ENCODE measurements around the gene C1QTNF8. TPM values are rescaled to one million over a fixed set of nuclear protein-coding genes. Genes with fewer than 3 reads are reported as not detected.

C1QTNF8 gene
- total RNA-seq, 4 donors from 2014 or later, result not detected

- peaks cover 0 to 61% of the 10 kb centered on the region in 2 donors for H3K27me3 ChIP-seq
- H3K4me3 ChIP-seq, result no peak overlapping the region
- peaks cover 0 to 15% (median 0%) of the 10 kb centered on the region in 4 donors for H3K9me3 ChIP-seq
- H3K36me3 ChIP-seq, result no peaks in the 10 kb centered on the region
- peak overlapping the region in 1 of 4 donors; percentile 58 for H3K27ac ChIP-seq
- WGBS, 2 donors, result 28 to 39% methylated on average over 8 to 11 of the region's 19 CpGs
- TF ChIP-seq POLR2A (IDR thresholded peaks at IDR 0.05) (no peak), EP300 (IDR thresholded peaks at IDR 0.05) (no peak), CTCF (IDR thresholded peaks at IDR 0.05) (no peak)
- peaks cover 0 to 44% (median 21%) of the 10 kb centered on the region in 4 donors for H3K4me1 ChIP-seq
- no peak for DNase-seq (ENCODE audit: low spot score in 2 of 2)
Measured at GRCh38 chr16:1042866-1043265, 53.2 kb downstream of the C1QTNF8 start.

DNA sequence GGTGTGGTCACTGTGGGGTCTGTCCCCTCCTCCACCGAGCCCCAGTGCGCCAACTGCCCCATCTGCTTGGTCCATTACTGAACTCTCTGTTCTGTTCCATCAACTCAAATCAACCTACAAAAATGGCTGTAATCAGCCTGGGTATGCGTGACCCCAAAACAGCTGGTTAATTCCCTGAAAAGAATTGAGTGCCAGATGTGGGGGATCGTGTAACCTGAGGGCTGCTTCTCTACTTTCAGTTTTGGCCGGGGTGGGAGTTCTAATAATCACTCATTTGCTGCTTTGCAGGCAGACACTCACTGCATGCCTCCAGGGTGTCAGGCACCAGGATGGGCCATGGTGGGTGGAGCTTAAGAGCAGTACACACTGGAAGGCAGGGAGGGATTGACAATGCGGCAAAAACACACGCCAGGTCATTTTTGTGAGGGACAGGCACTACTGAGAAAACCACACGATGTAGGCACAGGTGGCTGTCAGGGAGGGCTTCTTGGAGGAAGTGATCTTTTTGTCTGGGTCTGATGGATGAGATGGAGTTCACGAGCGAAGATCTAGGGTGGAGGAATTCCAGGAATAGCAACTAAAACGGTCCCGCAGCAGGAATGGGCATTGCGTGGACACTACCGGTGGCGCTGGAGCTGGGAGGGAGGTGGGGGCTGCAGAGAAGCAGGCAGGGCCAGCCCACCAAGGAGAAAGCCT is 53.8 kb downstream of the C1QTNF8 start:
- Histone ChIP-seq H3K27me3 (peaks cover 0 to 59% of the 10 kb centered on the region in 2 donors), H3K27ac (no peak overlapping the region), H3K4me3 (no peak overlapping the region), H3K4me1 (peaks cover 0 to 37% (median 19%) of the 10 kb centered on the region in 4 donors), H3K9me3 (peaks cover 0 to 15% (median 0%) of the 10 kb centered on the region in 4 donors), H3K36me3 (no peaks in the 10 kb centered on the region)
- WGBS, 2 donors, result 85 to 93% methylated on average over 15 of the region's 15 CpGs
- TF ChIP-seq EP300 (IDR thresholded peaks at IDR 0.05) (no peak), POLR2A (IDR thresholded peaks at IDR 0.05) (no peak), CTCF (IDR thresholded peaks at IDR 0.05) (no peak)
- DNase-seq (ENCODE audit: low spot score in 2 of 2), result no peak

- no peak for DNase-seq (ENCODE audit: low spot score in 2 of 2)
- H3K27me3 ChIP-seq, result peaks cover 0 to 51% of the 10 kb centered on the region in 2 donors
- H3K4me1 ChIP-seq, result peaks cover 0 to 19% (median 12%) of the 10 kb centered on the region in 4 donors
- no peak overlapping the region for H3K27ac ChIP-seq
- no peaks in the 10 kb centered on the region for H3K36me3 ChIP-seq
- H3K9me3 ChIP-seq, result peaks cover 0 to 15% (median 0%) of the 10 kb centered on the region in 4 donors
- WGBS, 2 donors, result 85% methylated on average over 17 of the region's 29 CpGs; no CpG with 5 or more reads in 1 of the 2 donors
- TF ChIP-seq EP300 (IDR thresholded peaks at IDR 0.05) (no peak), POLR2A (IDR thresholded peaks at IDR 0.05) (no peak), CTCF (IDR thresholded peaks at IDR 0.05) (no peak)
- H3K4me3 ChIP-seq, result no peak overlapping the region
Measured at GRCh38 chr16:1040346-1040745, 55.7 kb downstream of the C1QTNF8 start.

- no peak for DNase-seq (ENCODE audit: low spot score in 2 of 2)
- H3K36me3 ChIP-seq, result no peaks in the 10 kb centered on the region
- peaks cover 0 to 45% of the 10 kb centered on the region in 2 donors for H3K27me3 ChIP-seq
- TF ChIP-seq POLR2A (IDR thresholded peaks at IDR 0.05), result no peak
- TF ChIP-seq EP300 (IDR thresholded peaks at IDR 0.05), result no peak
- TF ChIP-seq CTCF (IDR thresholded peaks at IDR 0.05), result no peak
- H3K9me3 ChIP-seq, result peaks cover 0 to 15% (median 0%) of the 10 kb centered on the region in 4 donors
- peaks cover 0 to 13% (median 9%) of the 10 kb centered on the region in 4 donors for H3K4me1 ChIP-seq
- H3K4me3 ChIP-seq, result no peak overlapping the region
- H3K27ac ChIP-seq, result no peak overlapping the region
- WGBS, 2 donors, result 78 to 82% methylated on average over 10 to 11 of the region's 11 CpGs
Measured at GRCh38 chr16:1039762-1040161, 56.3 kb downstream of the C1QTNF8 start.

DNA sequence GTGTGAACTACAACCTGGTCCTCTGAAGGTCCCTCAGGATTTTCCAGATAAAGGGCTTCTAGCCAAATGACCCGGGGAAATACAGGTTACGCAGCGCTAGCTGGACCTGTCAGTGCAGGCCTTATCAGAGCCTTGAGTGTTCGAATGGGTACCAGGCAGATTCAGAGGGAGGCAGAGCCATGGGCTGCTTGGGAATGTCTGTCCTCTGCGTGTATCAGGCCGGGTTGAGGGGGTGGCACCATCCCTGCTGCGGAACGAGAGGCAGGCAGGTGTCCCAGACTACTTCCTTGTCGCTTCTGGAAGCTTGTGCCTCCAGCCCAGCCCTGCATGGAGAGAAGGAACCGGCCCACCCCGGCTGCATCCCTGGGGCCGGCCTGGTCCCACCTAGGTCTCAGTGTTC is 57.1 kb downstream of the C1QTNF8 start:
- DNase-seq (ENCODE audit: low spot score in 2 of 2), result no peak

More for the DNA sequence above, 57.1 kb downstream of the C1QTNF8 start:
- Histone ChIP-seq H3K36me3 (no peaks in the 10 kb centered on the region), H3K4me1 (peaks cover 0 to 5% (median 2%) of the 10 kb centered on the region in 4 donors), H3K4me3 (no peak overlapping the region), H3K27me3 (peaks cover 0 to 37% of the 10 kb centered on the region in 2 donors), H3K9me3 (peaks cover 0 to 15% (median 0%) of the 10 kb centered on the region in 4 donors), H3K27ac (no peak overlapping the region)
- 77 to 82% methylated on average over 6 to 11 of the region's 12 CpGs for WGBS, 2 donors
- TF ChIP-seq POLR2A (IDR thresholded peaks at IDR 0.05), result no peak

Other genes with a start within 250 kb of the C1QTNF8 start
- gene LMF1, start 125.3 kb downstream of the C1QTNF8 start, total RNA-seq, result 10 to 100 TPM; 24.5 to 58.5 (median 31.8) TPM
- gene SOX8, start 114.5 kb downstream of the C1QTNF8 start, total RNA-seq, result 10 to 100 TPM; 51.3 to 74.5 (median 66.3) TPM
- not detected for gene SSTR5, start 23.5 kb downstream of the C1QTNF8 start, total RNA-seq
- 10 to 100 TPM in 2 of 4 donors, 1 to 10 TPM in 2; 3.8 to 12.0 (median 9.0) TPM for gene CACNA1H, start 56.9 kb upstream of the C1QTNF8 start, total RNA-seq
- gene TPSG1, start 129.0 kb upstream of the C1QTNF8 start, total RNA-seq, result 1 to 10 TPM in 1 of 4 donors, not detected in 3; 2.5 TPM
- gene TPSB2, start 133.9 kb upstream of the C1QTNF8 start, total RNA-seq, result 10 to 100 TPM; 14.7 to 59.0 (median 29.1) TPM
- gene TPSAB1, start 144.5 kb upstream of the C1QTNF8 start, total RNA-seq, result 10 to 100 TPM; 13.8 to 67.7 (median 28.5) TPM
- 10 to 100 TPM in 1 of 4 donors, 1 to 10 TPM in 2, not detected in 1; 2.7 to 14.0 (median 6.3) TPM for gene TPSD1, start 159.8 kb upstream of the C1QTNF8 start, total RNA-seq
- 100 to 1,000 TPM in 3 of 4 donors, 10 to 100 TPM in 1; 87.3 to 161 (median 111) TPM for gene UBE2I, start 213.4 kb upstream of the C1QTNF8 start, total RNA-seq
- 1 to 10 TPM in 3 of 4 donors, under 1 TPM in 1; 0.66 to 2.7 (median 2.3) TPM for gene BAIAP3, start 237.4 kb upstream of the C1QTNF8 start, total RNA-seq